ENCODE results near the gene MAT1A. TPM values are rescaled to one million over a fixed set of nuclear protein-coding genes. Genes with fewer than 3 reads are reported as not detected.
"Not testable (repeated sequence)": the region's sequence is repeated elsewhere in the genome, so short reads cannot be mapped to it uniquely, and the experiment has no call there.

The MAT1A gene
- total RNA-seq, 2 experiments from 2014 or later, result not detected

DNA sequence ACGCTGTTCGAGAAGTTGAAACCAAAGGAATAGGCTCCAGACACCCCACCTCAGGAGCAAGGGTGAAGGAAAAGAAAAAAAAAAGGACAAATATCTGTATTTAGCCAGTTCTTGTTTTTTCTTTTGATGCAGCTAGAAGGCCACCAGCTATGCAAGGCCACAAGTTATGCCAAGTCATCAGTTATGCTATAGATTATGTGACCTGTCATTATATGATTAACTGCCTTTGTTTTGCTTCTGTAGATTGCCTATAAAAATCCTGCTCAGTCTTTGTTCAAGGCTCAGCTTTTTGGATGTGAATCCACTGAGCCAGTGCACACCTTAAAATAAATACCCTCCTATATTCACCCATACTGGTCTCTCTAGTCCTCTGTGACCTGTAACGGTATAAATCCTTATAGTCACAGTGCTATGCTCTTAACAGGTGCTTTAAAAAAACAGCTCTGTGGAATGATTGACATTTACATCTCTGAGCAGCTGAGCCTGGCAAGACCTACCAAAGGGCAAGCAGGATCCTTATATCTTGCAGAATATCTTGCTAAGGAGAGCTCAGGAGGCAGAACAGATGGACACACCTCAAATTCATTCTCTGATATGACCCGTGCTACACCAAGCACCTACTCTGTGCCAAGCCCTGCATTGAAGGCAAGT is 20.4 kb downstream of the MAT1A start:
- ChIA-PET CTCF (no interaction called here), POLR2A (no interaction called here)

DNA sequence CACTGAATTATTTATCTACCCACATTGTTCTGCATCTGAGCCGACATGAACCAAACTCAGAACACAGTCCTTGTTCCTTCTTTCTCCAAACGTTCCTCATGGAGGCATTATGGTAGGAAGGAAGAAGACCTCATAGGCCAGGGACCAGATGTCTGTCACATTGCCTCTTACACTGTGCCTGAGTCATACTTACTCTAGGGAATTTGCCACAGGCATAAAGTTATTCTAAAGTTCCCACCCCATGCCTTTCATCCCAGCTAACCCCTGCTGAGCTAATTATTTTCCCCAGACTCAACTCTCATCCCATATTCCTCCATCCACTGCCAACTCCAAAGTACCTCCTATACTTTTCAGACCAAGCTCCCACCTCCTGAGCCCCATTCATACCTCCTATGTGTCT is 21.2 kb downstream of the MAT1A start:
- CTCF ChIA-PET, result no interaction called here
- POLR2A ChIA-PET, result no interaction called here

DNA sequence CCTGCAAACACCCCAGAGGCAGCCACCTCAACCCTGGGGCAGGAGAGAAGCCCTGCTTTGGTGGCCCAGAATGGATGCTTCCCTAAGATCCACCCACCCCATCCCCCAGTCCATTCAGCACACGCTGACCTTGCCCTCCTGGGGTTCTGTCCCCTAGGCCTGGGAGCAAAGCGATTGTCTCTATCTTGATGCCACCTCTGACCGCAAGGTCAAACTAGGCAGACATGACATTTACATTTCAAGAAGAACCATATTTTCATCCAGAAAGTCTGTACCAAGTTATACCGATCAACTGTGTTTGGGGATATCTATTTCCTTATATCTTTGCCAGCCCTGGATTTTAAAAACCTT is 23.0 kb downstream of the MAT1A start:
- POLR2A ChIA-PET, result no interaction called here
- CTCF ChIA-PET, result no interaction called here

DNA sequence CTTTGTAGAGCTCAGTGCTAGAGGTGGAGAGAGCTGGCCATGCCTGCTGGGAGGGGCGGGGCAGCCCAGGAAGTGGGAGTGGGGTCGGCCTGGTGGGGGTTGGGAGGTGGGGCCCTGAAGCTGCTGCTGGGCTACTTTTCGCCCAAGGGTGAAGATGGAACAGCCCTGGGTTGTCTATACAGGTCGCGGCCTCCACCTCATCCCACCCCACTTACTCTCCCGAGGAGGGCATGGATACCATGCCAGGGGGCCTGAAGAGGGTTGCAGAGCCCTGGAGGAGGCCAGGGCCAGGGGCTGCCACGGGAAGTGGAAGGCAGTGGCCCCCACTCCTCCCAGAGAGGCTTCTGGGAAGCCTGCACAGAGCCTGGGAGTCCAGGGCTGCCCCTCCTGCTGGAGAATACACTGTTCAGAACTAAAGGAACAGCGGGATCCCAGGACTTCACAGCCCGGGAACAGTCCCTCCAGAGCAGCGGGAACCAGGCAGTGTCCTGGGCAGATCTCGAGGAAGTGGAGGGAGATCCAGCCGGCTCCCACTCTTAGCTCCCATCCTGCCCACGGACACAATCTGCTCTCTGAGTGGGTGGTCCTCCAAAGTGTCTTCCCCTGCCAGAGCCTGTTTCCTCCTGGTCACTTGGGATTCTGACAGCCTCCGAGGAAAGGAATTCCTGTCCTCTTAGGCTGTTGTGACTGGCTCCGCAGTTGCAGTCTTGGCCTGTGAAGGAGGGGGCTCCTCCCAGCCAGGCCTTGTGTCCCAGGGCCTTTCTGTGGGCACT is 23.5 kb downstream of the MAT1A start:
- CTCF ChIA-PET, result no interaction called here
- POLR2A ChIA-PET, result no interaction called here

DNA sequence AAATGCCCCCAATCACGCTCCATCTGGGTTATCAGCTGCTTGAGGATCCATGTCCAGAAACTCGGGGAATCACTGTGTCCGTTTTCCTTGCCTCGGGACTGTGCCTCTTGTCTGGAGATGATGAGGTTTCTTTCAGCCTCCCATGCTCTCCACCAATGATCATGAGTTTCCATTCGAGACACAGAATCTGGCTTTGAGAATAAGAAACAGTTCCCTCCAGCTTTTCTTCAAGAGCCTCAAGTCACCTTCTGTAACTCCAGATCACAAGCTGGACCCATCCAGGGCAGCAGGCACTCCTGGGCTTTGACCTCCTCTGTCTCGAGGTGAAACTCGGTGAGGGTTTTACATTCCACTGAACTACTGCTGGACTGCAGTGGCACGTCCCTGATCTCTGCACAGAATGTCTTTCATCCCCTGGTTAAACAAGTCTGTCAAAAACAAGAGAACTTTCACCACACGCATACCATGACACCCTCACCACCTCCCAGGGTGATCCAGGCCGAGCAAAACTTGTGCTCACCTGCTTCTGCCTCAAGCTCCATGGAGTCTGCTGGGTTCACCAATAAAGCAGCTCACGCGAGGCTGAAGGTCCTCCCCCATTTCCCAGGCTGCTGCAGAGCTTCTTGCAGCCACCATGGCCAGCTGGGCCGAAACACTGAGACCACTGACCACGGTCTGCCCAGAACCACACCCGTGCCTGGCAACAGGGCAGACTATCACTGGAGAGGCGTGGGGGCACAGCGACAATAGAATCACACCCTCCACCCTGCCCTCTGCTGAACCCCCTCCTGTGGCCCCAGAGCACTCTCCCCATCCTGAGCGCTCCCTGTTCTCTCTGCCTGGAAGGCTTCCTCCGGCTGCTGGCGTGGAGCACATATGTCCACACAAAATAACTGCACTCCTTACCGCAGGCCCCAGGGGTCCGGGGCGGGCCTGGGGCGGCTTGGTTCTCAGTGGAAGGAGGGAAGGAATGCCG is 25.1 kb downstream of the MAT1A start:
- POLR2A ChIA-PET, result no interaction called here
- CTCF ChIA-PET, result no interaction called here

DNA sequence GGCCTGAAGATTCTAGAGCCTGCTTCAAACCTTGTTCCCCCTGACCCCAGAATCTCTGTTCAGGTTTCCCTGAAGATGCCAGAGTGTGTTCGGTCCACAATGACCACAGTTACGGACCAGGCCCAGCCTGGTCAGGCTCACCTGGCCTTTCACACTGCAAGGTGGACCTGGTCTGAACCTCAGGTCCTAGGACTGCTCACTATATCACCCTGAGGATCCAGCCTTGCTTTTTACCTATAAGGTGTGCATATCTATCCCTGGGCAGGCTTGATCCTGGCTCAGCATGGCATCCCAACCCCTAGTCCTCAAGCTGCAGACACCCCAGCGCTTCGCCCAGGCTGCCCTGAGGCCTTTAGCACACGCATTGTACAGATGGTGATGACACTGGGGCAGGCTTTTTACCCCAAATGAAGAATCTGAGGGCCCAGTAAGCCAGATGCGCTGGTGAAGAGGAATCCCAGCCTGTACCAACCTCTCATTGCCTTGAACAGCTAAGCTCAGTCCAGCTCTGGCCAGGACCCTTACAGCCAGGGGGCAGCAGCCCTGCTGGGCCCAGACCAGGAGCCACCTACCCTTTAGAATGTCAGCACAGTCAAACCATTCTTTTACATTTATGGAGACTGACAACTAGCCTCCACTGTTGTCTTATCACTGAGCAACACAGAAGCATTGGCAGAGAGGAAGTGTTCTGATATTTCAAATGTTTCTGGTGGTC is 28.0 kb downstream of the MAT1A start:
- ChIA-PET POLR2A (no interaction called here), CTCF (interaction anchor here (0.6 to 2.4 kb wide), 4 partner anchors 11 to 854 kb away, joined by 3 to 13 read pairs (median 4); no protein-coding TSS in a partner anchor)

DNA sequence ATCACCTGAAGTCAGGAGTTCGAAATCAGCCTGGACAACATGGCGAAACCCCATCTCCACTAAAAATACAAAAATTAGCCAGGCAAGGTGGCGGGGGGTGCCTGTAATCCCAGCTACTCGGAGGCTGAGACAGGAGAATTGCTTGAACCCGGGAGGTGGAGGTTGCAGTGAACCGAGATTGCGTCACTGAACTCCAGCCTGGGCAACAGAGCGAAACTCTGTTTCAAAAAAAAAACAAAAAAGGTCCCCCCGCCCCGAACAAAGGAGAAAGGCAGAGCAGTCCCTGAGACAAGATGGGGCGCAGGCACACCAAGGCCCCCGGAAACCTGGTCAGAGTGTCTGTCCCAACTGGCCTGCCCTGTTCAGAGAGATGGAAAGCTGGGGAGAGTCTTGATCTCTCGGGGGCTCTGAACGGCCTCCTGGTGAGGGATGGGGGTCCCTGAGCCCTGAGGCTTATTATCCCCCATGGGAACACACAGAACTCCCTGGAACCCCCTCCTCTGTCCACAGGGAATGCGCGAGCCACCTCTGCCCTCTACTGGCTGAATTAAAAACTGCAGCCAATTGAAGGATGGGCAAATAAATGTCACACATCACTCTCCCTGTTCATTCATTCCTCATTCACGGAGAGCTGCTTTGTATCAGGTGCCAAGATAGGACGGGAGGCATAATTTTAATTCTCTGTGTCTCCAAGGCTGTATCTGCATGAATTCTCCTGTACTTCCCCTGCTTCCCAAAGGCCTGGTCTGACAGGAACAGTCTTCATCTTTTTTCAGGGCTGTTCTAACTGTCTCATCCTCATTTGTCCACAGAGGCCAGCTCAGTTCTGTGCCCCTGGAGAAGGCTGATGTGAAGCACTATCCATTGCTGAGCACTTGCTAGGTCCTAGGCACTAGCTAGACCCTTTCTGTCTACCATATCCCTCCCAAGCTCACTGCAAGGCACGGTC is 28.9 kb downstream of the MAT1A start:
- POLR2A ChIA-PET, result no interaction called here

DNA sequence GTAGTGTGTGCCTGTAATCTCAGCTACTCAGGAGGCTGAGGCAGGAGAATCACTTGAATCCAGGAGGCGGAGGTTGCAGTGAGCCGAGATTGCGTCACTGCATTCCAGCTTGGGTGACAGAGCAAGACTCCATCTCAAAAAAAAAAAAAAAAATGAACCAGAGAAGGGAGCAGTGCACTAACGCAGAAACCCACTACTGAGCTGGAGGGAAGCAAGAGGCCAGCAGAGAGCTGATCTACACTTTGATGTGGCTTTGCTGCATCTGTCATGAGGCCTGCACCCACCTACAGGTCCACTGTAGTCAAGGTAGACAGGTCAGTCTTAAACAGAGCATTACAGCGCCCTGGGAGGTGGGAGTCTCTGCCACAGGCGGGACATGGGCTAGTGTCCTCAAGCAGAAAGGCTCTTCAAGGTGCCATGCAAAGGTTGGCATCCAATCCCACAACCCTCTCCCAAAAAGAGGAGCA is 30.0 kb downstream of the MAT1A start:
- POLR2A ChIA-PET, result no interaction called here
- CTCF ChIA-PET, result no interaction called here

More for the DNA sequence above, 28.9 kb downstream of the MAT1A start:
- CTCF ChIA-PET, result interaction anchor here (0.6 to 2.4 kb wide), 5 partner anchors 12 to 853 kb away, joined by 3 to 13 read pairs (median 3); no protein-coding TSS in a partner anchor

DNA sequence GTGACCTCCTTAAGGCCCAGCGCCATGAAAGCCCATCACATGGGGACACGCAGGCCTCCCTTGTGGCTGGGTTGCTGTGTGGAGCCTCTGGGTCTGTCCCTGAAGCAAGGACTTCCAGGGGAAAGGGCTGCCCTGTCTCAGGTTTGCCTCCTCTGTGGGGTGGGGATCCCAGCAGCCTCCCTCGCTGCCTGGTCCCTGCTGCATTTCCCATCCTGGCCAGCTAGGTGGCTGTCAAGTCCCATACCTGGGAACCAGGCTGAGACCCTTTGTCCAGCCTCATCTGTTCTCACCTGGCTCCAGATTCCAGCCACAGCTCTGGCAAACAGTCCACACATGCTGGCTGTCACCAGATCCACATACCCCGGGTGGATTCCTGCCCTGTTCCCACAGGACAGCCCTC is 32.7 kb downstream of the MAT1A start:
- POLR2A ChIA-PET, result not testable (repeated sequence)

DNA sequence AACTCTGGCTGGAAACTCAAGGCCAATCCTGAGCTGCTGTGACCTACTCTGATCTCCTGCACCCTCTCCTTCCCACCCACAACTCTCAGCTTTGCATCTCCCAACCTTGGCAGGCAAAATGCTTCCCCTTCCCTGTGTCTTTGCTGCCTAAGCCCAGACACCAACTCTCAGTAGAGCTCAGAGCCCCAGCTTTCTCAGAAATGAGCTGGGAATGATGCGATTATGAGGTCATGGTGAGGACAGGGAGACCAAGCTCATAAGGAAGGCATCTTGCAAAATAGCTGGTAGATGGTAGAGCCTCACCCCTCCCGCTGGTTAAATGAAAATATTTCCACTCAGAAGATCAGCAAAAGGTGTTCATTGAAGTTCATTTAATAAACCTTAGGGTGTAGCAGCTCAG is 34.7 kb downstream of the MAT1A start:
- POLR2A ChIA-PET, CTCF ChIA-PET: not testable (repeated sequence)

More for the DNA sequence above, 32.7 kb downstream of the MAT1A start:
- CTCF ChIA-PET, result not testable (repeated sequence)

DNA sequence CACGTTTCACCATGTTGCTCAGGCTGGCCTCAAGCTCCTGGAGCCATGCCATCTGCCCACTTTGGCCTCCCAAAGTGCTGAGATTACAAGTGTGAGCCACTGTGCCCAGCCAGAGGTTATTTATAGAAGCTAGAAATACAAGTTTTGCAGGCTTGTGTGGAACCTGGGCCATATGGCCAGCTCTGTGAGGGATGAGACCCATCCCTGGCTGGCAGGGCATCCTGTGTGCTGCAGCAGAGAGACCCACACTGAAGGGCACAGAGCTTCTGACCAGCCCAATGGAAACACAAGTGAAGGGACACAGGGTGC is 35.5 kb downstream of the MAT1A start:
- POLR2A ChIA-PET, CTCF ChIA-PET: not testable (repeated sequence)

DNA sequence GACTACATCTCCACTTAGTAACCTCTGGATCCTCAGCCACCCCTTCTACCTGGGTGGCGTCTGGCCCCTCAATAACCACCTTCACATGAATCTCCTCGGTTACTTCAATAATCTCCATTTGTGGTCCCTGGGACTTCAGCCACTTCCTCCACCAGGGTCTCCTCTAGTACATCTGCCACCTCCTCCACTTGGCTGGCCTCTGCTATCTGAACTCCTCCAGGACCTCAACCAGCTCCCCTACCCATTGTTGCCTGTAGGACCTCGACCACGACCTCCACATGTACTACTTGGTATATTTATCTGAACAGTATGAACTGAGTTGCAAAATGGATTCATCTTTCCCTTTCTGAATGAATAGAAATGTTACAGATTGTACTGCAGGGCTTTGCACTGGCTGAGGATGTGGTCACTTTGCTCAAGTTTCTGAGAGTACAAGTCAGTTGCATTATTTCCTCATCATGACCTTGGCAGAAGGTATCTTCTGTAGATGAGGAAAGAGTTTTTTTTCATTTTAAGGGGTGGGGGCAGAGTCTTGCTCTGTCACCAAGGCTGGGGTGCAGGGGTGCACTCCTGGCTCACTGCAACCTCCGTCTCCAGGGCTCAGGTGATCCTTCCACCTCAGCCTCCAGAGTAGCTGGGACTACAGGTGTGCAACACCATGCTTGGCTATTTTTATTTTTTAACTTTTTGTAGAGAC is 36.0 kb downstream of the MAT1A start:
- ChIA-PET POLR2A (no interaction called here), CTCF (interaction anchor here (1.1 kb wide), 1 partner anchor 109 kb away, joined by 3 read pairs; no protein-coding TSS in a partner anchor)

DNA sequence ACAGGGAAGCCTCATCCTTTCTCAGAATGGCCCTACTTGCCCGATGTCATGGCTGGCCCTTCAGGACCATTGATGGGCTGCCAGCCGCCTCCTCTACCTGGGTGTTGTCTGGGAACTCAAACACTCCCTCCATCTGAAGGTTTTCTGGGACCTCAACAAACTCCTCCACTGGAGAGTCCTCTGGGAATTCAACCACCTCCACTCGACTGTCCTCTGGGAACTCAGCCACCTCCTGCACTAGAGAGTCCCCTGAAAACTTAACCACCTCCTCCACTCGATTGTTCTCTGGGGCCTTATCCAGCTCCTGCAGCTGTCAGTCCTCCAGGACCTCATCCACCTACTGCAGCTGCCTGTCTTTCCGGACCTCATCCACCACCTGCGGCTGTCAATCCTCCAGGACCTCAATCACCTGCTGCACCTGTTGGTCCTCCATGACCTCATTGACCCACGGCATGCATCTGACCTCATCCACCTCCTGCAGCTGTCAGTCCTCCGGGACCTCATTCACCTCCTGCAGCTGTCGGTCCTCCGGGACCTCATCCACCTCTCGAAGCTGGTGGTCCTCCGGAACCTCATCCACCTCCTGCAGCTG is 37.1 kb downstream of the MAT1A start:
- POLR2A ChIA-PET, result no interaction called here
- CTCF ChIA-PET, result interaction anchor here (1.1 kb wide), 1 partner anchor 108 kb away, joined by 3 read pairs; no protein-coding TSS in a partner anchor

DNA sequence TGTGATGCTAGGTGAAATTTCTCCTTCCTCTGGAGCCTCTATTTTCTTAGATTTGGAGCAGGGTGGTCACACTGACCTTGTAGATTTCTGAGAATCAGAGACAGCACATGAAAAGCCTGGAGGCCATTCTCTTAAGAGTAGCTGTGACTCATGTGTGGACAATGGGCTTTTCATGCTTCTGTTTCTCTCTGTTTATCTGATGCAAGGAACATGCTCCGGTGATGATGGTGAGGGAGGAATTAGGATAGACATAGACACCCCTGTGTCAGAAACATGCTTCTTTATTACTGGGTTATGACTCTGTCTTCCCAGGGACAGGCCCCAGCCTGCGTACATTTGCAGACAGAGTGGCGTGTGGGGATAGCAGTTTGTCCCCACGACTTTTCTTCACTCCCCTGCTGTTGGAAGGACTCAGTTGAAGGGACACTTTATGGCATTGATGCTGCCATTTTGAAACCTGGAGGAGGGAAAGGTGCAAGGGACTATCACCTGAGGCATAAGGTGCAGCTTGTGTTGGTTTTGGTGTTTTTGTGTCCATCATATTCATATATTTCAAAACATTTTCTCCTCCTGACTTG is 37.7 kb downstream of the MAT1A start:
- CTCF ChIA-PET, POLR2A ChIA-PET: not testable (repeated sequence)

DNA sequence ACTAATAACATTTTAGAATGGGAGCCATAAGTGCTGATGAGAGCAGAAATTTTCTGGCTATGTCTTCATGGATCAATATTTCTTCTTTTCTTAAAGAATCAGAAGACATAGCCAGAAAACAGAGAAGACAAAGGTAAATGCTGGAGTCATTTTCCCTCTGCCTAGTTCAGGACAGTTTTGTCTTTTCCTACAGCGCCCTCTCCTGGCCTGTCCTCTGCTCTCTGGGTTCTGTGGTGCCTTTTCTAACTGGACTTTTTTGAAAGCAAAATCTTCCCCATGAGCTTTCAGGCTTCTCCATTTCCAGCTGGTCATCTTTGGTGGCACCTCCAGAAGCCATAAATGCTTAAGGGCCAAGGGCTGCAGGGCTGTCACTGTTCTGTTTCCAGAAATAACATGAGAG is 39.1 kb downstream of the MAT1A start:
- CTCF ChIA-PET, POLR2A ChIA-PET: not testable (repeated sequence)

DNA sequence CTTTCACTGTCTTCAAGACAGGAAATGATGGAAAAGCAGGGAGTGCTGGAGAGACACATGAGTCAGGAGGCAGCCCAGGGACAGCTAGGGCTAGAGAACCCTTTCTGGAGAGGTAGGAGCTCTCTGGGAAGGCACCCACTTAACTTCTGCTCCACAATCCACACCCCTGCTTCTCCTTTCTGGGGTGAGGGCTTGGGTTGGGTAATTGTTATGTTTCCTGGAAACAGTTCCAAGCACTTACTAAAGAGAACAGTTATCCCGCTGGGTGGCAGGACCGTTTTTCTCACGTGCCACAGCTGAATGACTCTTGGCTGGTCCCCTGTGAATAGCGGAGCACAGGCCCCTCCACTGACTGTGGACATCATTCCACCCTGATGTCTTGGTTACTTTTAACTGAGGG is 39.6 kb downstream of the MAT1A start:
- POLR2A ChIA-PET, CTCF ChIA-PET: not testable (repeated sequence)

DNA sequence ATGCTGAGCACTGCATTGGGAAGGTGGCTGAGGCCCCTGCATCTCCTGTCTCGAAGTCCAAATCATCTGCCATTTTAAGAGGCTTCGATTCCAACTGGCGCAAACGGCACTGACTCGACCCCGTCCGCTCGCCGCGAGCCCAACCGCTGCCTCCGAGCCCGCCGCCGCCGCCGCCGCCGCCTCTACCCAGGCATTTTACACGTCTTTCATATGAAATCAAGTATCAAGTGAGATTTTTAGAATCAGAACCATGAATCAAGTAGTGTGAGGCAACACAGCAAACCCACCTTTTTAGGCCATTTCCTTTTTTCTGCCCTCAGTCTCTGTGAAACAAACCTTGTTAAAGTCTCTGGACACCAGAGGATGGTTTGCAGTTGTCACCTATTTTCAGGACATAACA is 41.8 kb downstream of the MAT1A start:
- POLR2A ChIA-PET, CTCF ChIA-PET: not testable (repeated sequence)

DNA sequence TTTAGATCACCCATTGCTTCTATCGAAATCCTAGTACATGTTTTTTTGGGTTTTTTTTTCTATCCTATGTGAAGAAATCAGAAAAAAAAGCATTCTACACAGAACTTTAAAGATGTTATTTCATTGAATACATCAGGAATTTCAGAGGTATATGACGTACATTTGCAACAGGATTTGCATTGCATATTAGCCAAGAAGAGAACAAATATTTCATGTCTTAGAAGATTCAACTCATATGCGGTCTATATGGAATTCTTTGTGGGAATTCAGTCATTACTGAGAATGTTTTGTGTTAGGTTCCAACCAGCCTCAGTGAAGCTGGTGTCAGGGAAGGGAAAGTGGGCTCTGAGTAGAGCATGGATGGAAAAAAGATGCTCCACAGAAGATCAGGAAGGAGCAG is 45.1 kb downstream of the MAT1A start:
- POLR2A ChIA-PET, result not testable (repeated sequence)

More for the DNA sequence above, 45.1 kb downstream of the MAT1A start:
- CTCF ChIA-PET, result not testable (repeated sequence)

Data from activated CD8-positive, alpha-beta memory T cell treated with anti-CD3 and anti-CD28 coated beads for 36 hours (primary cell).